HG03064 (cell line): ENCODE results near the gene CLECL1.
"Not testable (repeated sequence)": the region's sequence is repeated elsewhere in the genome, so short reads cannot be mapped to it uniquely, and the experiment has no call there.

Source experiments
- ATAC-seq: cut with Tn5 transposase; IDR thresholded peaks from one replicate; pipeline ENCODE4 v1.9.1; 2021; ENCODE audit warnings: low read depth; ENCODE audit not compliant: unreplicated experiment

The CLECL1 gene

DNA sequence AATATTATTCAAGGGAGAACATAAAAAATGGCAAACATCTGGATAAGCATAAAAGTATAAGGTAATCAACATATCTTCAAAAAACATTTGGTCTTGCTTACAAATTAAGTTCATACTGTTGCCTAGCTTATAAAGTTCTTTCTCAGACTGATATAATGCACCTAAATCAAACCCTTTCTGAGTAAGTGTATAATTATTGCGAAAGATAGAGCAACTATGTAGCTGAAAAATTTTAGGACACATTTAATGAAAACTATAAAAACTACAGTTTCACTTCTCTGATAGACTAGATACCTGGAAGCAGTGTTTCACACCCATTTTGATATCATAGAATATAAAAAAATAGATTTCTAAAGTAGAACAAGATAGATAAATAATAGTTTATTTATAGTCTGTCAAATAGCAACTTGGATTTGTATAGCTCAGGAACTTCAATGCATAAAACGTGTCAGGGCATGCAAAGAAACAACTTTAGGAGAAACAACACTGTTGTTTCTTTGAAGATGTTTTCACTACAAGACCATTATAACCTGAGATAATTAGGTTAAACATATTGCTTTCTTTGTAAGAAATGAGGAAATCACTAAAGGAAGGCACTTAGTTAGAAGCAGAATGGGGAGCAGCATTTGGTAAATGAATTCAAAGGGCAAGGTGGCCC, 7.6 kb downstream of the CLECL1 start:
- ATAC-seq: no peak

- no peak for ATAC-seq
Observed at GRCh38 chr12:9724023-9724422, 8.9 kb downstream of the CLECL1 start.

DNA sequence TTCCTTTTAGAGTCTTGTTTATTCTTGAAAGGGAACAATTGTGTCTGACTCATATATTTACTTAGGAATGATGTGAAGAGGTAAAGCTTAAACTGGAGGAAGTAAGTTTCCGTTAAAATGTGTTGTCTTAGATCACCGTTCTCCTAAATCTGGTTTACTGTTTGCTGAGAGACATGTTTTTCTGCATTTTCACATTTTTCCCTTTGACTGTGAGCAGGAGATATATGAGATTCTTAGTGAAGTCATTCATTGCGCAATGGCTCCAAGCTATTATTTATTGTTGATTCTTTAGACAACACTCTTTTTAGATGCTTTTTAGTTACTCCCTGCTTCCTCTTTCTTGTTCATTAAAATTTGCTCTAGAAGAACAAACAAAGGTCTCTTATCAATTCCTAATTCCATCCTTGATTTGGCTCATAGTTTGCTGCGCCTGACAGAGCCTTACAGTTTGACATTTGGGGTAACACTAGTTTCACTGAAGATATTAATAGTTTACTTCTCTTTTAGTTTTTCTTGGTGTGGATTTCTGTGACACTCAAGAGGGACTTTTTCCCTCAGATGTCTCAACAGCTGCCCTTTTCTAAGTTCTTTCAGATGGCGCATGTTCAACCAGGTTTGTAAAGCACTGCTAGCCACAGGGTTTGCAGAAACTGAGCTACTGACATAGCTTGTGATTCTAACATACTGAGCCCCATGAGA, 11.4 kb downstream of the CLECL1 start:
- ATAC-seq: peak; percentile 49

GRCh38 chr12:9719790-9720189, 13.1 kb downstream of the CLECL1 start:
- ATAC-seq: no peak

DNA sequence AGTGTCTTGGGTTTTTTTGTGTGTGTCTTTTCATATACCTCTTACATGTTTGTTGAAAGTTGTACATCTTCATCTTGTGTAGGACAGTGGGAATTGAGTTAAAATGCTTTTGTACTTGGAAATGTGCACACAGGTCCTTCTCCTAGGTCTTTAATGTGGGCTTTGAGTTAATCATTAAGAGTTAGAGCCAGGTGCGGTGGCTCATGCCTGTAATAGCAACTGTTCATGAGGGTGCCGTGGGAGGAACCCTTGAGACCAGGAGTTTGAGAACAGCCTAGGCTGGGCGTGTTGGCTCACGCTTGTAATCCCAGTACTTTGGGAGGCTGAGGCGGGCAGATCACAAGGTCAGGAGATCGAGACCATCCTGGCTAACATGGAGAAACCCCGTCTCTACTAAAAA, 13.9 kb downstream of the CLECL1 start:
- ATAC-seq: no peak

DNA sequence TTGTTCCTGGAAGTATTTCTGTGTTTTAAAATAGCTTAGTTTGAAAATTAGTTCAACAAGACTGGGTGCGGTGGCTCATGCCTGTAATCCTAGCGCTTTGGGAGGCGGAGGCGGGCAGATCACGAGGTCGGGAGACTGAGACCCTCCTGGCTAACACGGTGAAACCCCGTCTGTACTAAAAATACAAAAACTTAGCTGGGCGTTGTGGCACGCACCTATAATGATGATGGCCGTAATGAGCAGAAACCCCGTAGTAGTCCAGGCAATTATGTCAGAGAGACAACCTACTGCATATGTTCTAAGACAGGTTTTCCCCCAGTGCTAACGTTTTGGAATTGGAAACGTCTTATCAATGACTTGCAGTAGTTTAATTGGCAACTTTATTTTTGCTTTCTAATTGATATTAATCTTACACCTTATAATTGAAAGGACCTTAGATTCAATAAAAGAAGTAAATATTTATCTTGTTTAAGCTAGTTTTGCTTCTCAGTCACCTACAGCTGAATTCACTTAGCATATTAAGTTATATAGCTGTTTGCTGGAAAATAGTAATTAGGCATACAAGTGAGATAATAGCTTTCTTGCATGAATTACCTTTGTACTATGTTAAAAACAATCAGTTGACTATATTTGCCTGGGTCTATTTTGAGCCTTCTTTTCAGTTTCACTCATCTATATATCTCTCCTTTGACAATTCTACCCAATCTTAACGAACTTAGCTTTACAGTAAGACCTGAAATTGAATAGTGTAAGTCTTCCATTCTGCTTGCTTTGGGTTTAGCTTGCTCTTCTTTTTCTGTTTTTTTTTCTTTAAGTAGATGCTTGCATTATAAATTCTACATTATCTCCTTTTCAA, 15.6 kb downstream of the CLECL1 start:
- no peak for ATAC-seq

DNA sequence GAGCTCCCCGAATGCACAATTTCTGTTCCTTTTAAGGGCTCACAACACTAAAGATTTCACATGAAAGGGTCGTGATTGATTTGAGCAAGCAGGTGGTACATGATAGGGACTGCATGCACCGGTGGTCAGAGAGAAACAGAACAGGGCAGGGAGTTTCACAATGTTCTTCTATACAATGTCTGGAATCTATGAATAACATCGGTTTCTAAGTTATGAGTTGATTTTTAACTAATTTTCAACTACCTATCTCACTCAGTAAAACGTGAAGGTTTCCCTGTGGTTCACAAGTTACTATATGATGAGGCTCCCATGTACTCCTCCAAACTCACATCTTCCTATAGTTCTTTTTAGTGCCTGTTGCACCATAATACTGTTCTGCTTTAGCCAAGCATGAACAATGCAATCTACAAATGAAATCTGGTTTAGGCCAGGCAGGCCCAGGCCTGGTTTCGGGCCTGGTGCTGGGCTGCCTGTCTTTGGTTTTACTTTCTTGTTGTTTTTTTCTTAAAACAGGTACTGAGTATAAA, 19.8 kb downstream of the CLECL1 start:
- peak; percentile 70 for ATAC-seq

DNA sequence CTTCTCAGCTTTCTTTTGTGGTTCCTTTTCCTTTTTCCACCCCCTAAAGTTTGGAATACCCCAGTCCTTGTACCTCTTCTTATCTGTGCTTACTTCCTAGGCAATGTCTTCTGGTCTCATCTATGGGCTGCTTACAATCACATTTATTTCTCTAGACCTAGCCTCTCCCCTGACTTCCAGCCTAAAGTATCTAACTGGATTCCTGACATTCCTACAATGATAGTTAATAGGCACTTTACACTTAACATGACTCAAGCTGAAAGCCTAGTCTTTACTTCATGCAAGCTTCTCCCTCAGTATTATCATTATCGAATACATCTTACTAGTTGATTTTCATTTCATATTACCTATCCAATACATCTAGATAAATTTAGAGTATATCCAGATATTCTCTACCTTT, 21.2 kb downstream of the CLECL1 start:
- no peak for ATAC-seq

GRCh38 chr12:9710584-9711375, 22.1 kb downstream of the CLECL1 start:
- no peak for ATAC-seq

- ATAC-seq: no peak
Observed at GRCh38 chr12:9708853-9709252, 24.0 kb downstream of the CLECL1 start.

DNA sequence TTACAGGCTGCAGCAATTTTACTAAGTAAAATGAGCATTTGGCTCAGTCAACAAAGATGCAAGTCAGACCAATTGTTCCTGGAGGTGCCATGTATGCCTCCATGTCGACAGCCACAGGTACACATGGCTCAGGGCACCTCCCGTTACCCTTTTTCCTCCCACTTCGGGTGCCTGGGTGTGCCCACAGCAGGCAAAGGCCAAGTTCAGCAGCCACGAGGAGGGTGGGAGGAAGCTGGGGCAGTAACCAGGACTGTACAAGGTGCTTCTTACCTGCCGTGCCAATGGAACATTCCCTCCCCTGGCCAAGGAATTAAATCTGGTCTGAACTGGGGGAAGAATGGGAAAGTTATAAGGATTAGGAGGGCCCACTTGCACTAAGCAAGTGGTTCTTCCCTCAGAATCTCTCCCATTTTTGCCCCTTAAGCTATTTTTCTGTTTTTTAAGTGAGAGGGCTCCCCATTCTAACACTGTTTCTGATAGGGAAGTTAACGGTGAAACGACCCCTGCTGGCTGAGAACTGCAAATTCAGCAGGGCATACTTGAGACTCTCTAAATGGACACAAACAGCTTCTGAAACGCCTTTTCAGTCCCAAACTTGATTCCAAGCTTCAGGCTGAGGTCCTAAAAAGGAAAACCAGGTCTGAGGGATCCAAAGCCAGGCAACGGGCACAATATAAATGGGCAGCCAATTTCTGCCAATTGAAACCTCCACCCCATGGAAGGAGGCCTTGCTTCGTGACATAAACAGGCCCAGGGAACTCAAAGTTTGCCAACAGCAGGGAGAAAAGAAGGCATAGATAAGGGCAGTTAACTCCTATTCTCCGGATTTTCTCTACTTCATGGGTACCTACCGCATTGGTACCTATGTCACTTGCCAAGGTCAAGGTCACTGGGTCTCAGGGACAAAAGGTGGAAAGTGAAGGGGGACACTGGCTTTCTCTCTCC, 24.8 kb downstream of the CLECL1 start:
- no peak for ATAC-seq

- ATAC-seq: no peak
Observed at GRCh38 chr12:9707356-9707755, 25.5 kb downstream of the CLECL1 start.

GRCh38 chr12:9706086-9706685, 26.7 kb downstream of the CLECL1 start:
- no peak for ATAC-seq

- not testable (repeated sequence) for ATAC-seq
Observed at GRCh38 chr12:9704561-9704960, 28.3 kb downstream of the CLECL1 start.

GRCh38 chr12:9702255-9702654, 30.6 kb downstream of the CLECL1 start:
- ATAC-seq: no peak

- ATAC-seq: no peak
Observed at GRCh38 chr12:9701380-9702154, 31.3 kb downstream of the CLECL1 start.

DNA sequence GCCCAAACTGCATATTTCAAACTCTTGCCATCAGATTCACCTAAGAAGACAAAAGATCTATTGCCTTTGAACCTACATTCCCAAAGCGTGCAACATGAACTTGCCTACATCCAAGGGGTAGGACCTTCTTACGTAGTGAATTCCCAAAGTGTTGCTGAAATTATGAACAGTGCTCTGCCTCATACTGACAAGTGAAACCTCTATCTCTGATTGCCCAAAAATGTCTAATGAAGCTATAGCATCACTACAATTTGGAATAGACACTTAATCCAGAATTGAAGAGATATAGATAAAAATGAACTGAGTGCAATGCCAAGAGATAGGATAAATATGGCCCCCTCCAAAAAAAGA, 32.3 kb downstream of the CLECL1 start:
- no peak for ATAC-seq

- ATAC-seq: no peak
Observed at GRCh38 chr12:9699898-9700605, 32.8 kb downstream of the CLECL1 start.
